ENCODE results near the gene SARM1. TPM values are rescaled to one million over a fixed set of nuclear protein-coding genes. Genes with fewer than 3 reads are reported as not detected.

The SARM1 gene
- total and polyA plus RNA-seq, 4 donors: 9.3 to 24.6 (median 9.8) TPM

- DNase-seq (peak in 1 of 3 donors; percentile 18), ATAC-seq (ENCODE audit: insufficient read depth, low FRiP score) (no peak)
- WGBS, 2 donors: 59 to 80% methylated on average over 13 of the region's 13 CpGs
- no peaks in the 10 kb centered on the region for H3K27me3 ChIP-seq (ENCODE audit: control insufficient read depth in 3 of 3, insufficient read depth in 3 of 3, low read length in 2 of 3)
- H3K9me3 ChIP-seq (ENCODE audit: control insufficient read depth in 4 of 4, insufficient read depth in 3 of 4, low read length in 3 of 4): no peaks in the 10 kb centered on the region
- H3K4me1 ChIP-seq (ENCODE audit: control insufficient read depth in 5 of 5, insufficient read depth in 5 of 5, low read length in 5 of 5): peaks cover 0 to 4% (median 0%) of the 10 kb centered on the region in 5 donors
- H3K4me3 ChIP-seq: no peak overlapping the region
- no peak for TF ChIP-seq CTCF (IDR thresholded peaks at IDR 0.05; ENCODE audit: control extremely low read depth, extremely low read depth)
- peaks cover 24 to 72% (median 63%) of the 10 kb centered on the region in 4 donors for H3K36me3 ChIP-seq (ENCODE audit: control insufficient read depth in 4 of 4, insufficient read depth in 4 of 4, low read length in 4 of 4)
- no peak overlapping the region for H3K9ac ChIP-seq (ENCODE audit: insufficient read depth in 1 of 2, low read length in 2 of 2)
- peak overlapping the region in 1 of 2 donors; percentile 4 for H3K27ac ChIP-seq (ENCODE audit: low read depth in 1 of 2, low read length in 1 of 2)
Measured at GRCh38 chr17:28345419-28346198, 25.9 kb upstream of the SARM1 start.

- Histone ChIP-seq H3K36me3 (ENCODE audit: control insufficient read depth in 4 of 4, insufficient read depth in 4 of 4, low read length in 4 of 4) (peaks cover 24 to 70% (median 64%) of the 10 kb centered on the region in 4 donors), H3K27ac (ENCODE audit: low read depth in 1 of 2, low read length in 1 of 2) (peak overlapping the region in 1 of 2 donors; percentile 16), H3K9me3 (ENCODE audit: control insufficient read depth in 4 of 4, insufficient read depth in 3 of 4, low read length in 3 of 4) (no peaks in the 10 kb centered on the region), H3K4me1 (ENCODE audit: control insufficient read depth in 5 of 5, insufficient read depth in 5 of 5, low read length in 5 of 5) (peaks cover 0 to 4% (median 0%) of the 10 kb centered on the region in 5 donors), H3K4me3 (no peak overlapping the region), H3K27me3 (ENCODE audit: control insufficient read depth in 3 of 3, insufficient read depth in 3 of 3, low read length in 2 of 3) (no peaks in the 10 kb centered on the region), H3K9ac (ENCODE audit: insufficient read depth in 1 of 2, low read length in 2 of 2) (no peak overlapping the region)
- ATAC-seq (ENCODE audit: insufficient read depth, low FRiP score): no peak
- TF ChIP-seq CTCF (IDR thresholded peaks at IDR 0.05; ENCODE audit: control extremely low read depth, extremely low read depth): no peak
- no peak for DNase-seq
- 85 to 91% methylated on average over 2 of the region's 2 CpGs for WGBS, 2 donors
Measured at GRCh38 chr17:28346199-28346580, 25.3 kb upstream of the SARM1 start.

DNA sequence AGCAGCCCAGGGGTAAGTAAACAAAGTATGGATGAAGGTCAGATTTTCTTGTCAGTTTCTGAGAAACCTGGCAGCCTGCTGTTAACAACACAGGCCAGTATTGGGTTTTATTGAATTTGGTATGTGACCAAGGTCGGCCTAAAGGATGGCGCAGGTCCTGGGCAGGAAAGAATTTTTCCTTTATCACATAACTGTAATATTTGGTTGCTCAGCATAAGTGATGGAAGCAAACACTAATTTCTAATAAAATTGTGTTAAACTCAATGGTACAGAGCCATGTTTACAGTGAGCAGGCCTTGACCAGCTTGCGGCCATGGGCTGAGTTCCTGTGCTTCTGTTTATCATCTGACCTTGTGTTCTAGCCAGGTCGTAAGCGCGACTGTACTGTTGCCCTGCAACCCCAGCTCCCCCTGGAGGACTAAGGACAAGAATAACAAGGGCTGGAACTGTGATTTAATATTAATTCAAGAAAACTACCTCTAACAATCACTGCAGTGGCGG is 24.7 kb upstream of the SARM1 start:
- TF ChIP-seq CTCF (IDR thresholded peaks at IDR 0.05; ENCODE audit: control extremely low read depth, extremely low read depth): no peak

More for the DNA sequence above, 24.7 kb upstream of the SARM1 start:
- Histone ChIP-seq H3K27me3 (ENCODE audit: control insufficient read depth in 3 of 3, insufficient read depth in 3 of 3, low read length in 2 of 3) (no peaks in the 10 kb centered on the region), H3K9me3 (ENCODE audit: control insufficient read depth in 4 of 4, insufficient read depth in 3 of 4, low read length in 3 of 4) (no peaks in the 10 kb centered on the region), H3K27ac (ENCODE audit: low read depth in 1 of 2, low read length in 1 of 2) (no peak overlapping the region), H3K4me1 (ENCODE audit: control insufficient read depth in 5 of 5, insufficient read depth in 5 of 5, low read length in 5 of 5) (peaks cover 0 to 4% (median 0%) of the 10 kb centered on the region in 5 donors), H3K4me3 (no peak overlapping the region), H3K9ac (ENCODE audit: insufficient read depth in 1 of 2, low read length in 2 of 2) (no peak overlapping the region), H3K36me3 (ENCODE audit: control insufficient read depth in 4 of 4, insufficient read depth in 4 of 4, low read length in 4 of 4) (peaks cover 24 to 70% (median 64%) of the 10 kb centered on the region in 4 donors)
- no peak for DNase-seq
- WGBS, 2 donors: 62 to 85% methylated on average over 7 of the region's 7 CpGs
- ATAC-seq (ENCODE audit: insufficient read depth, low FRiP score): no peak
